PFSK-1 (cell line): ENCODE data around the gene PHKG1.

ENCODE experiments used
- FOXP2 ChIP-seq: optimal IDR thresholded peaks from 2 replicates; pipeline ENCODE3; 2011; ENCODE audit warnings: borderline replicate concordance, control low read depth, inconsistent platforms; ENCODE audit not compliant: insufficient read depth; ENCODE audit errors: extremely low read length, extremely low read depth
- POLR2AphosphoS5 ChIP-seq: IDR thresholded peaks from 2 replicates; pipeline ENCODE4 v1.6.1; 2012; ENCODE audit warnings: low read depth, mild to moderate bottlenecking, control low read depth, low read length, moderate library complexity
- SIN3A ChIP-seq: IDR thresholded peaks from 2 replicates; pipeline ENCODE4 v1.6.1; 2012; ENCODE audit warnings: mild to moderate bottlenecking, low read length, moderate library complexity, borderline replicate concordance; ENCODE audit not compliant: insufficient read depth
- TAF1 ChIP-seq: IDR thresholded peaks from 2 replicates; pipeline ENCODE4 v1.6.1; 2012; ENCODE audit warnings: low read length, control low read depth, borderline replicate concordance; ENCODE audit not compliant: insufficient read depth
- TF ChIP-seq, protein P1 (sequence below), 2 experiments: IDR thresholded peaks; 2 replicates each; pipeline versions ENCODE4 v1.6.1 to v1.8.0; 2011 to 2012; ENCODE audit warnings: low read depth in 2 of 2, low read length in 2 of 2, control low read depth in 1 of 2, inconsistent platforms in 1 of 2, mild to moderate bottlenecking in 1 of 2, moderate library complexity in 1 of 2; ENCODE audit not compliant: insufficient read depth in 1 of 2

Gene PHKG1

GRCh38 chr7:56062382-56062781 lies 30.4 kb downstream of the PHKG1 start:
- TF ChIP-seq FOXP2 (no peak), SIN3A (no peak), TAF1 (no peak), POLR2AphosphoS5 (no peak)
- TF ChIP-seq, protein P1, sequence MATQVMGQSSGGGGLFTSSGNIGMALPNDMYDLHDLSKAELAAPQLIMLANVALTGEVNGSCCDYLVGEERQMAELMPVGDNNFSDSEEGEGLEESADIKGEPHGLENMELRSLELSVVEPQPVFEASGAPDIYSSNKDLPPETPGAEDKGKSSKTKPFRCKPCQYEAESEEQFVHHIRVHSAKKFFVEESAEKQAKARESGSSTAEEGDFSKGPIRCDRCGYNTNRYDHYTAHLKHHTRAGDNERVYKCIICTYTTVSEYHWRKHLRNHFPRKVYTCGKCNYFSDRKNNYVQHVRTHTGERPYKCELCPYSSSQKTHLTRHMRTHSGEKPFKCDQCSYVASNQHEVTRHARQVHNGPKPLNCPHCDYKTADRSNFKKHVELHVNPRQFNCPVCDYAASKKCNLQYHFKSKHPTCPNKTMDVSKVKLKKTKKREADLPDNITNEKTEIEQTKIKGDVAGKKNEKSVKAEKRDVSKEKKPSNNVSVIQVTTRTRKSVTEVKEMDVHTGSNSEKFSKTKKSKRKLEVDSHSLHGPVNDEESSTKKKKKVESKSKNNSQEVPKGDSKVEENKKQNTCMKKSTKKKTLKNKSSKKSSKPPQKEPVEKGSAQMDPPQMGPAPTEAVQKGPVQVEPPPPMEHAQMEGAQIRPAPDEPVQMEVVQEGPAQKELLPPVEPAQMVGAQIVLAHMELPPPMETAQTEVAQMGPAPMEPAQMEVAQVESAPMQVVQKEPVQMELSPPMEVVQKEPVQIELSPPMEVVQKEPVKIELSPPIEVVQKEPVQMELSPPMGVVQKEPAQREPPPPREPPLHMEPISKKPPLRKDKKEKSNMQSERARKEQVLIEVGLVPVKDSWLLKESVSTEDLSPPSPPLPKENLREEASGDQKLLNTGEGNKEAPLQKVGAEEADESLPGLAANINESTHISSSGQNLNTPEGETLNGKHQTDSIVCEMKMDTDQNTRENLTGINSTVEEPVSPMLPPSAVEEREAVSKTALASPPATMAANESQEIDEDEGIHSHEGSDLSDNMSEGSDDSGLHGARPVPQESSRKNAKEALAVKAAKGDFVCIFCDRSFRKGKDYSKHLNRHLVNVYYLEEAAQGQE (IDR thresholded peaks at IDR 0.05; ENCODE audit: insufficient read depth in 1 of 2, low read depth in 2 of 2, low read length in 2 of 2), result no peak

GRCh38 chr7:56053993-56054392 lies 38.8 kb downstream of the PHKG1 start:
- TF ChIP-seq FOXP2 (no peak), POLR2AphosphoS5 (peak; percentile 49)
- TF ChIP-seq, protein P1 (IDR thresholded peaks at IDR 0.05; ENCODE audit: insufficient read depth in 1 of 2, low read depth in 2 of 2, low read length in 2 of 2), result no peak

DNA sequence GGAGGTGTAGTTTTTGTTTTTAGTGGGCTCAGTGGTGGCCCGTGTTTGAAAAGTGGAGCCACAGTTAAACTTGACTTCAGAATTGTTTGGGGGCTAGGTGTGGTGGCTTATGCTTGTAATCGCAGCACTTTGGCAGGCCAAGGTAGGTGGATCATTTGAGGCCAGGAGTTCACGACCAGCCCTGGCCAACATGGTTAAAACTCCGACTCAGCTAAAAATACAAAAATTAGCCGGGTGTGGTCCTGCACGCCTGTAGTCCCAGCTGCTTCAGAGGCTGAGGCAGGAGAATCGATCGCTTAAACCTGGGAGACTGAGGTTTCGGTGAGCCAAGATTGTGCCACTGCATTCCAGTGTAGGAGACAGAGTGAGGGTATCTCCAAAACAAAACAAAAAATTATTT lies 39.4 kb downstream of the PHKG1 start:
- TF ChIP-seq, protein P1 (IDR thresholded peaks at IDR 0.05; ENCODE audit: insufficient read depth in 1 of 2, low read depth in 2 of 2, low read length in 2 of 2), result no peak
- no peak for TF ChIP-seq FOXP2
- TF ChIP-seq TAF1, result no peak
- no peak for TF ChIP-seq POLR2AphosphoS5
- TF ChIP-seq SIN3A, result no peak

- peak; percentile 1; the same call in 1 of the 2 replicates for TF ChIP-seq TAF1
- peak; percentile 92 for TF ChIP-seq POLR2AphosphoS5
- TF ChIP-seq FOXP2, result peak; percentile 83
- peak; percentile 89; the same call in 1 of the 2 replicates for TF ChIP-seq SIN3A
- TF ChIP-seq, protein P1 (IDR thresholded peaks at IDR 0.05; ENCODE audit: insufficient read depth in 1 of 2, low read depth in 2 of 2, low read length in 2 of 2), result peak in 1 of 2 experiments; percentile 20; a peak in 1 of 4 replicates
Observed at GRCh38 chr7:56051339-56052191, 41.2 kb downstream of the PHKG1 start, which contains the start of the genes CCT6A and PSPH. Gene CCT6A, plus strand, starts transcription at chr7:56051765. Its CDS starts 84 bp downstream, at chr7:56051849. Gene PSPH, minus strand, starts transcription at chr7:56051444. Its CDS starts 30,232 bp downstream, at chr7:56021212.
